Lung microvascular endothelial cell (primary cell): ENCODE data around the gene SASS6. TPM values are rescaled to one million over a fixed set of nuclear protein-coding genes. Genes with fewer than 3 reads are reported as not detected.

ENCODE experiments used
- DNase-seq, 2 donors: peaks; one replicate each; pipeline versions ENCODE4 v3.0.0 to v3.0.0-alpha.2; 2010; ENCODE audit warnings: low read depth in 2 of 2
- total RNA-seq: library from RNA; depleted of rRNA; stranded (reverse); fragments of >200 nt; gene quantifications from 2 replicates; pipeline ENCODE4 v1.2.1, GENCODE V29; 2014

Gene SASS6
- total RNA-seq, 1 donor from 2014 or later, result 0.99 TPM

GRCh38 chr1:100109554-100110066 is 23.1 kb downstream of the SASS6 start:
- DNase-seq, result no peak

GRCh38 chr1:100107696-100108095 is 25.0 kb downstream of the SASS6 start:
- no peak for DNase-seq

- DNase-seq, result no peak
Observed at GRCh38 chr1:100101564-100101963, 31.2 kb downstream of the SASS6 start.

GRCh38 chr1:100100202-100100601 is 32.5 kb downstream of the SASS6 start:
- DNase-seq, result no peak

- peak; percentile 16 to 20 for DNase-seq
Observed at GRCh38 chr1:100090471-100090870, 42.3 kb downstream of the SASS6 start.

- DNase-seq, result no peak
Observed at GRCh38 chr1:100089082-100089481, 43.6 kb downstream of the SASS6 start.

GRCh38 chr1:100087396-100087795 is 45.3 kb downstream of the SASS6 start:
- DNase-seq, result no peak

GRCh38 chr1:100080331-100080730 is 52.4 kb downstream of the SASS6 start:
- no peak for DNase-seq

GRCh38 chr1:100077531-100077930 is 55.2 kb downstream of the SASS6 start:
- peak; percentile 76 to 83 for DNase-seq

GRCh38 chr1:100076744-100077143 is 56.0 kb downstream of the SASS6 start:
- no peak for DNase-seq

GRCh38 chr1:100076319-100076718 is 56.4 kb downstream of the SASS6 start:
- no peak for DNase-seq

- DNase-seq, result no peak
Observed at GRCh38 chr1:100075773-100076172, 57.0 kb downstream of the SASS6 start.

GRCh38 chr1:100074604-100075395 is 57.9 kb downstream of the SASS6 start:
- no peak for DNase-seq

- DNase-seq, result no peak
Observed at GRCh38 chr1:100073531-100073930, 59.2 kb downstream of the SASS6 start.

- no peak for DNase-seq
Observed at GRCh38 chr1:100070201-100070939, 62.4 kb downstream of the SASS6 start.

GRCh38 chr1:100065969-100066227 is 66.8 kb downstream of the SASS6 start:
- no peak for DNase-seq

- peak in 1 of 2 donors; percentile 10 for DNase-seq
Observed at GRCh38 chr1:100065183-100065968, 67.4 kb downstream of the SASS6 start.

- DNase-seq, result no peak
Observed at GRCh38 chr1:100061681-100062080, 71.0 kb downstream of the SASS6 start.

GRCh38 chr1:100053727-100054126 is 79.0 kb downstream of the SASS6 start:
- DNase-seq, result no peak

- no peak for DNase-seq
Observed at GRCh38 chr1:100053119-100053518, 79.6 kb downstream of the SASS6 start.

GRCh38 chr1:100051893-100052292 is 80.8 kb downstream of the SASS6 start:
- no peak for DNase-seq

- no peak for DNase-seq
Observed at GRCh38 chr1:100051401-100051800, 81.3 kb downstream of the SASS6 start.
